ENCODE measurements around the gene GOLPH3. TPM values are rescaled to one million over a fixed set of nuclear protein-coding genes. Genes with fewer than 3 reads are reported as not detected.

GOLPH3 gene
- total and polyA plus RNA-seq, 12 donors: 23.2 to 69.5 (median 38.0) TPM

- Histone ChIP-seq H3K36me3 (peaks cover 0 to 14% (median 0%) of the 10 kb centered on the region in 9 donors), H3K4me1 (peaks cover 21 to 63% (median 58%) of the 10 kb centered on the region in 9 donors), H3K4me3 (no peak overlapping the region), H3K27ac (peak overlapping the region in 7 of 10 donors; percentile 0 to 61 (median 34)), H3K9me3 (no peaks in the 10 kb centered on the region), H3K27me3 (no peaks in the 10 kb centered on the region)
- TF ChIP-seq, protein P1, sequence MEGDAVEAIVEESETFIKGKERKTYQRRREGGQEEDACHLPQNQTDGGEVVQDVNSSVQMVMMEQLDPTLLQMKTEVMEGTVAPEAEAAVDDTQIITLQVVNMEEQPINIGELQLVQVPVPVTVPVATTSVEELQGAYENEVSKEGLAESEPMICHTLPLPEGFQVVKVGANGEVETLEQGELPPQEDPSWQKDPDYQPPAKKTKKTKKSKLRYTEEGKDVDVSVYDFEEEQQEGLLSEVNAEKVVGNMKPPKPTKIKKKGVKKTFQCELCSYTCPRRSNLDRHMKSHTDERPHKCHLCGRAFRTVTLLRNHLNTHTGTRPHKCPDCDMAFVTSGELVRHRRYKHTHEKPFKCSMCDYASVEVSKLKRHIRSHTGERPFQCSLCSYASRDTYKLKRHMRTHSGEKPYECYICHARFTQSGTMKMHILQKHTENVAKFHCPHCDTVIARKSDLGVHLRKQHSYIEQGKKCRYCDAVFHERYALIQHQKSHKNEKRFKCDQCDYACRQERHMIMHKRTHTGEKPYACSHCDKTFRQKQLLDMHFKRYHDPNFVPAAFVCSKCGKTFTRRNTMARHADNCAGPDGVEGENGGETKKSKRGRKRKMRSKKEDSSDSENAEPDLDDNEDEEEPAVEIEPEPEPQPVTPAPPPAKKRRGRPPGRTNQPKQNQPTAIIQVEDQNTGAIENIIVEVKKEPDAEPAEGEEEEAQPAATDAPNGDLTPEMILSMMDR (IDR thresholded peaks at IDR 0.05): no peak
- WGBS, 2 donors: 75 to 77% methylated on average over 5 of the region's 5 CpGs
- intact Hi-C loops (cut with DNase I): no loop called here
- DNase-seq (peak; percentile 41 to 44), ATAC-seq (peak in 7 of 8 donors; percentile 25 to 81 (median 64))
Measured at GRCh38 chr5:32144378-32145207, 29.5 kb downstream of the GOLPH3 start.

- peaks cover 21 to 60% (median 53%) of the 10 kb centered on the region in 9 donors for H3K4me1 ChIP-seq
- peaks cover 0 to 14% (median 0%) of the 10 kb centered on the region in 9 donors for H3K36me3 ChIP-seq
- intact Hi-C loops (cut with DNase I): no loop called here
- no peak for DNase-seq
- H3K27ac ChIP-seq: peak overlapping the region in 5 of 10 donors; percentile 2 to 49 (median 14)
- 72 to 77% methylated on average over 6 of the region's 6 CpGs for WGBS, 2 donors
- no peak for ATAC-seq
- TF ChIP-seq, protein P1 (IDR thresholded peaks at IDR 0.05): no peak
- H3K4me3 ChIP-seq: no peak overlapping the region
- H3K27me3 ChIP-seq: no peaks in the 10 kb centered on the region
- H3K9me3 ChIP-seq: no peaks in the 10 kb centered on the region
Measured at GRCh38 chr5:32143617-32144377, 30.3 kb downstream of the GOLPH3 start.

- intact Hi-C loops (cut with DNase I): loop anchor here in 1 of 10 donors (10.0 kb wide), 1 partner anchor 196 kb away; no protein-coding TSS in a partner anchor
- WGBS, 2 donors: 85 to 87% methylated on average over 7 of the region's 7 CpGs
Measured at GRCh38 chr5:32138839-32139493, 35.2 kb downstream of the GOLPH3 start.

More at GRCh38 chr5:32138839-32139493, 35.2 kb downstream of the GOLPH3 start:
- H3K36me3 ChIP-seq: peaks cover 0 to 54% (median 10%) of the 10 kb centered on the region in 9 donors
- ATAC-seq: no peak
- H3K4me1 ChIP-seq: peaks cover 3 to 15% (median 7%) of the 10 kb centered on the region in 9 donors
- no peak for DNase-seq
- no peaks in the 10 kb centered on the region for H3K27me3 ChIP-seq
- peak overlapping the region in 1 of 10 donors; percentile 3 for H3K27ac ChIP-seq
- no peaks in the 10 kb centered on the region for H3K9me3 ChIP-seq
- TF ChIP-seq, protein P1 (IDR thresholded peaks at IDR 0.05): no peak
- H3K4me3 ChIP-seq: no peak overlapping the region

Data from heart right ventricle (tissue), 16 donors.